ENCODE measurements around the gene GARNL3.

Gene GARNL3

DNA sequence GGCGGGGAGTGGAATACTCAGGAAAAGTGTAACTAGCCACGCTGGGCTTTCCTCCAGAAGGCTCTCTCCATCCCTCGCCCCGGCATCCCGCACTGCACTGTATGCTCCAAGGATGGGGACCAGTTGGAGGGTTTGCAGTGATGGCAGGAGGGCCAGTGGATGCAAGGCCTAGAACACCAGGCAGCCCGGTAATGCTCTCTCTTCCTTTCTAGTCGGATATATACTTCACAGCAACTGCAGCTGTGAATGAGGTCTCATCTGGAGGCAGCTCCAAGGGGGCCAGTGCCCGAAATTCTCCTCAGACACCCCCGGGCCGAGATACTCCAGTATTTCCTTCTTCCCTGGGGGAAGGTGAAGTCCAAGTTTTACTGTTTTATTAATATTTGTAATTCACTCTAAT lies 122.4 kb downstream of the GARNL3 start:
- no peak for DNase-seq (ENCODE audit: low spot score)

DNA sequence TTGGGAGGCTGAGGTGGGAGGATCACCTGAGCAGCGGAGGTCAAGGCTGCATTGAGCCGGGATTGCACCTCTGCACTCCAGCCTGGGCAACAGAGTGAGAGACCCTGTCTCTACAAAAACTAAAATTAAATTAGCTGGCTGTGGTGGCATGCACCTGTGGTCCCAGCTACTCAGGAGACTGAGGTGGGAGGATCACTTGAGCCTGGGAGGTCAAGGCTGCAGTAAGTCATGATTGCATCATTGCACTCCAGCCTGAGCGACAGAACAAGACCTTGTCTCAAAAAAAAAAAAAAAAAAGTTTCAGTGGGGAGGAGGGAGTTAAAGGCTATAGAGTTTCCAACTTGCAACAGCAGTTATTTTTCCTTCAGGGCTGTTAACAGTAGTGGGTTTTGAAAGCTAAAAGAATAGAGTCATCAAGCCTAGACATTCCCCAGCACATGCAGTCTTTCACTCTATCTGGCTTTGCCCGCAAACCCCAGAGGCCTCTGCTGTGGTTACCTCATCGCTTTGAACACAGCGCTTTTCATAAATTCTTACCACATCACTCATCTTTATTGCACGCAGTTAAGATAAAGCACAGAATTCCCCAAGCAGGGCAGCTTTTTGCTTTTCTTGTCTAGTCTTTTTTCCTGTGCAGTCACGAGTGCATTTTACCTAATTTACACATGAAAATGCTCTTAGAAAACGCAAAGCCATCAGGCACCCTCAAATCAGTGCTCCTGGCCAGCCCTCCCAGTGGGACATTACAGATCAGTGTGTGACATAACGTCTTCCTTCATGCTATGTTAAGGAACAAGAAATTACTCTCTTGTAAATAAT lies 123.7 kb downstream of the GARNL3 start:
- no peak for DNase-seq (ENCODE audit: low spot score)

DNA sequence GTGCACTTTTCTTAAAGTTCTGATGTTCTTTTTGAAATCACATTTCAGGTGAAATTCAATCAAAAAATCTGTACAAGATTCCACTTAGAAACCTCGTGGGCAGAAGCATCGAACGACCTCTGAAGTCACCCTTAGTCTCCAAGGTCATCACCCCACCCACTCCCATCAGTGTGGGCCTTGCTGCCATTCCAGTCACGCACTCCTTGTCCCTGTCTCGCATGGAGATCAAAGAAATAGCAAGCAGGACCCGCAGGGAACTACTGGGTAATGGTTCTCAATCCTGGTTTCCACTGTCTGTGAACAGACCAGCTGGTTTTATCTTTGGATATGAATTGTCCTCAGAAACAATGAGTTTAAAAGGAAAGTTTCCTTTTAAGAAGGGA lies 124.3 kb downstream of the GARNL3 start:
- no peak for DNase-seq (ENCODE audit: low spot score)

DNA sequence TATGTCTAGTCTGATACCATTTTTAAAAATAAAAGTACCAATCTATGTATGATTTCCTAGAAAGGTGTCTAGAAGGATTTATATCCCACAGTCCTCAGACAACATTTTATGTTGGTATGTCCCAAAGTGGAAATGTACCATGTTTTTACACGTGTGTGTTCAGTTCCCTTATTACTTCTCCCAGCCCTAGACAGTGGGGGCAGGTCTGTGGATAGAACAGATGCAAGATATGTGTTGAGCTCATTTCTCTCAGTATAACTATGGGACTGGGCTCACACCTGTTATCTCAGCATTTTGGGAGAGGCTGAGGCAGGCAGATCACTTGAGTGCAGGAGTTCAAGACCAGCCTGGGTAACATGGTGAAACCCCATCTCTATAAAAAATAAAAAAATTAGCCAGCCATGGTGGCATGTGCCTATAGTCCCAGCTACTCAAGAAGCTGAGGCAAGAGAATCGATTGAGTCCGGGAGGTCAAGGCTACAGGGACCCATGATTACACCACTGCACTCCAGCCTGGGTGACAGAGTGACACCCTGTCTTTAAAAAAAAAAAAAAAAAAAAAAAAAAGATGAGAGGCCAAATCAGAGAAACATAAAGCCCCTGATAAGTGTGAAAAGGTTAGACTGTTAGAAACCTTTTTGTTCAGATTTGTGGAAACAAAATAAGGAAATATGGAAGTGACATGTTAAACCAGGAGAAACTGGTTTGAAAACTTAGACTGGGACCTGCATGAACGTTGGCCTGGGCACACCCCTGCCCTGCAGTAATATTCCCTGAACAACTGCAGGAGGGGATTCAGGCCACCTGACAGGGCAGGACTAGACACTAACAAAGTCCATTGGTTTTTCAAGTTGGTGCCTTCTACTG lies 125.0 kb downstream of the GARNL3 start:
- no peak for DNase-seq (ENCODE audit: low spot score)

DNA sequence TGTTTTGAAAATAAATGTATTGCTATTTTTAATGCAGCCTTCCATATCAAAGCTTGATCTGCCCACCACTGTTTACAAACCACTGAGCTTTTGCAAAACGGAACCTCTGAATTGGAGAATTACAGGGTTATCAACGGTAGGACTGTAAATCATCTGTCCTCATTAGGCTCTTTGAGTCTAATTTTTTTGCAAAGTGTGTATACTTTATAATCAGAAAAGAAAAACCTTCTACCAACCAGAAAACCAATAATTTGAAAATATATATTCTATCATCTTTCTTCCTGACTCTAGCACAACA lies 125.6 kb downstream of the GARNL3 start:
- DNase-seq (ENCODE audit: low spot score) = no peak

DNA sequence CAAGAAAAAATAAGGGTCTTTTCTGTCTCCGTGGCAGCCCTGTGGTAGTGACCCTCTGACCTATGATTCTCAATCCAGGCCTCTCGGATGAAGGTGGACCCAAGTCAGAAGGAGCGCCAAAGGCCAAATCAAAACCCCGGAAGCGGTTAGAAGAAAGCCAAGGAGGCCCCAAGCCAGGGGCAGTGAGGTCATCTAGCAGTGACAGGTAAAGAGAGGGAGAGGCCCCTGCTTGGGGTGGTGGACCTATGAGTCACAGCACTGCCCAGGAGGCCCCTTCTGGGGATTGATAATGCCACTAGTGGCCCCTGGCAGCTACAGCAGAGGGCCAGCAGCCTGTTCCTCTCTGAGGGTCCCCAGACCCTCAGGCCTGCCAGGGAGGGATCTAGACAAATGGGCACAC lies 126.0 kb downstream of the GARNL3 start:
- no peak for DNase-seq (ENCODE audit: low spot score)

DNA sequence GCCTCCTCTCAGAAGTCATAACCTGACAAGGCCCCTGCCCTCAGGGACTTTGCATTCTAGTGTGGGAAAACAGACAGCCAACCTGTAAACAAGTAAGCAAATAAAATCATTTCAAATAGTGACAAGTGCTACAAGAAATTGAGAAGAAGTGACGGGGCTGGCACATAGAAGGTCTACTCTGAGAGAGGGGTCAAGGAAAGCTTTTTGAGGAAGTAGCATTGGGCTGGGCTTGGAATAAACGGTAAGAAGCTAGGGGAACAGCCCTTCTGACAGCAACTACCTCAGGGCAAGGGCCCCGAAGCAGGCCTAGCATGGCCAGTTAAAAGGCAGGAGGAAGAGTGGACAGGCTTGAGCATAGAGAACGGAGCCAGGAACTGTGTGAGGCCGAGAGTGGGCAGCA lies 127.6 kb downstream of the GARNL3 start:
- DNase-seq (ENCODE audit: low spot score) = no peak

DNA sequence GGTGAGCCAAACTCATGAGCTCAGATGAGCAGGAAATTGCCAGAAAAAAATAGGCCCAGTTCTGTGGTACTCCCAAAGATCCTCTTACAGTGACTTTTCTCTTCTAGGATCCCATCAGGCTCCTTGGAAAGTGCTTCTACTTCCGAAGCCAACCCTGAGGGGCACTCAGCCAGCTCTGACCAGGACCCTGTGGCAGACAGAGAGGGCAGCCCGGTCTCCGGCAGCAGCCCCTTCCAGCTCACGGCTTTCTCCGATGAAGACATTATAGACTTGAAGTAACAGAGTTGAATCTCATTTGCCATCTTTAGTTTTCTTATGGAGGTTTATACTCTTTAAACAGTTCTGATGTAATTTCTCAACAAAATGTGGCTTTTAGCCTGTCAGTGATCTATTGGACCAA lies 128.4 kb downstream of the GARNL3 start:
- DNase-seq (ENCODE audit: low spot score) = no peak

DNA sequence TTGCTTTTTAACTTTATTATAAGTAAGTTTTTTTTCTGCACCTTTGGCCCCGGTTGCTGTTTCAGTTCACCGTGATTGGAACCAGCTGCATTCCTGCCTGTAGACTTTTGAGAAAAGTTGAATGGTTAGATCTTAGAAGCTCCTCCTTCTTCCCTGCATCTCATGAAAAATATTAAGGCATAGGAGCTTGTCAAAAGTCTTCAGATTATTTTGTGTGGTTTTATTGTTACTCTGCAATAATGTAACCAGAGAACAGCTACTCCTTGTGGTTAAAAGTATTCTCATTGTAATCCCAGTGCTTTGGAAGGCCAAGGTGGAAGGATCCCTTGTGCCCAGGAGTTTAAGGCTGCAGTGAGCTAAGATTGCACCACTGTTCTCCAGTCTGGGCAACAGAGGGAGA lies 129.1 kb downstream of the GARNL3 start:
- DNase-seq (ENCODE audit: low spot score) = no peak

DNA sequence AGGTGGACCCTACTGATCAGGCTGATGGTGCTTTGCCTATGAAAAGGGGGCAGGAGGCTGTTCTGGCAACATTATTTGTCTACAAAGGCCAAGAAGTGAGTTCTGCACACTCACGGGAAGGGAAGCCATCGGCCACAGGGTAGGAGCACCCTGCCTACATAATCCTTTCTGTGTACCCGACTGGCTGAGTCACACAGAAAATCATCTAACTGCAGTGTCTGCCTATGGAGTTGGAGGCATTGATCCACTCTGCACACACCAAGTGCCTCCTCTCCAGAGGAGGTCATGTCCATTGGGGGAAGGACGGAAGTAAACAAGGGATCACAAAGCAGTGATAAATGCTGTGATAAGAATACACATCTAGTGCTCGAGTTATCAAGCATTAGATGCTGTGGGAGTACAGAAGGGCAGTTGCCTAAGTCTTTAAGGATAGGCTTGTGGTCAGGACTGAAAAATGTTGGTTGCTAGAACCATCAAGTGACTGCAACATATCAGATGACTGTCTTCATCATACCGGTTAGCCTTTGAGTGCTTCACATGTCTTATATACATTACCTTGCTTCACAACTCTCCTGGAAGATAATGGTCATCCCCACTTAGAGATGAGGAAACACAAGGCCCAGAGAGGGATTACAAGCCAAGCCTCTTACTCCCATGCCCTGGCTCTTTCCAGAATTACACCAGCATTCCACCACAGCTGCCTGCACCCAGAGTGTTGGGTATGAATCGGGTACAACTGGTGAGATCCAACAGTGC lies 131.1 kb downstream of the GARNL3 start:
- no peak for DNase-seq (ENCODE audit: low spot score)

DNA sequence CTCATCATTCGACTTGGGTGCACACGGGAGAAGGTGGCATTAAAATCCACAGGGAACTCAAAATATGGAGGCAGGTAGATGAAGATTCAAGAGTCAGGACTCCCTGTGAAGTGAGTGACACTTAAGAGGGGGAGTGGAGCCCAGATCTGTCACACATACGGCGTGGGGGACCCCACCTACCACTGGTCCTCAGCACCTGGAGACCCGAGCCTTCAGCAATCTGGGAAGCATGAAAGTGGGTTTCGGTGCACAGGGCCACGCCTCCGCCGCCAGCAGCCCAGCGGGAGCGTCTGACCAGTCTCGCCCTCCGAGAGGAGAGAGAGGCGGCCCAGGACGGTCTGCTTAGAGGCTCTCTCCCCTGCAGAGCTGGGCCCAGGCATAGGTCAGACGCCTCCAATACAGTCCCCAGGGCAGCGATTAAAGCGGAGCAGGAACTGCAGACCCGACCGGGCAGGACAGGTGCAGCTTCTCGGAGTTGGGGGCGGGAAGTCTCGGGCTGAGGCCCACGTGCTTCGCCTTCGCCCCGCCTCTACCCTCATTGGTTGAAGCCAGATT lies 131.8 kb downstream of the GARNL3 start:
- no peak for DNase-seq (ENCODE audit: low spot score)

DNA sequence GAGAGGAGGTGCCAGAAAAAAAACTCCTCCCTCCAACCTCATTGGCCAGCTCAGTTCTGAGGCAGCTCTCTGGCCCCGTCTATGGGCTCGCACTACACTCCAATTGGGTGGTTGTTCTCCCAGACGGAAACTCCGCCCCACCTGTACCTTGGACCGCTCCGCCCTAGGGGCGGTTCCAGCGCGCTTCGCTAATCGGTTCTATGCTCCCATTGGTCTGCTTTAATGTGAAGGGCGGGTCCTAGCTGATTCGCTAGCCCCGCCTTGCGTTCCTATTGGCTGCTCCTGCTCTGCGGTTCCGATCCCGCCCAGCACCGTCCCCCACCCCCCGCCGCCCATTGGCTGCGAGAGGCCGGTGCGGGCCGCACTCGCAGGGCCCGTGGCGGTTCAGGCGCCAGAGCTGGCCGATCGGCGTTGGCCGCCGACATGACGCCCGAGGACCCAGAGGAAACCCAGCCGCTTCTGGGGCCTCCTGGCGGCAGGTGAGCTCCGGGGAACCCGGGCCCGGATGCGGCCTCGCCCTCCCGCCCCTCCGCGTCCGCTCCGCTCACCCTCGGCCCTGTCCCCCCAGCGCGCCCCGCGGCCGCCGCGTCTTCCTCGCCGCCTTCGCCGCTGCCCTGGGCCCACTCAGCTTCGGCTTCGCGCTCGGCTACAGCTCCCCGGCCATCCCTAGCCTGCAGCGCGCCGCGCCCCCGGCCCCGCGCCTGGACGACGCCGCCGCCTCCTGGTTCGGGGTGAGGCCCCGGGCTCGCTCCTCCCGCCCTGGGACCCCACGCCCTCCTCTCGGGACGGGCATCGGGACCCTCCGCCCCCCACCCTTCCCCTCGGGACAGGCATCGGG lies 132.5 kb downstream of the GARNL3 start, which contains the start of gene SLC2A8:
Gene SLC2A8 (plus strand): TSS at position 362 of the 838 bp plus-strand sequence. CDS start 62 bp downstream, at position 424.
- peak; percentile 100 for DNase-seq (ENCODE audit: low spot score)

DNA sequence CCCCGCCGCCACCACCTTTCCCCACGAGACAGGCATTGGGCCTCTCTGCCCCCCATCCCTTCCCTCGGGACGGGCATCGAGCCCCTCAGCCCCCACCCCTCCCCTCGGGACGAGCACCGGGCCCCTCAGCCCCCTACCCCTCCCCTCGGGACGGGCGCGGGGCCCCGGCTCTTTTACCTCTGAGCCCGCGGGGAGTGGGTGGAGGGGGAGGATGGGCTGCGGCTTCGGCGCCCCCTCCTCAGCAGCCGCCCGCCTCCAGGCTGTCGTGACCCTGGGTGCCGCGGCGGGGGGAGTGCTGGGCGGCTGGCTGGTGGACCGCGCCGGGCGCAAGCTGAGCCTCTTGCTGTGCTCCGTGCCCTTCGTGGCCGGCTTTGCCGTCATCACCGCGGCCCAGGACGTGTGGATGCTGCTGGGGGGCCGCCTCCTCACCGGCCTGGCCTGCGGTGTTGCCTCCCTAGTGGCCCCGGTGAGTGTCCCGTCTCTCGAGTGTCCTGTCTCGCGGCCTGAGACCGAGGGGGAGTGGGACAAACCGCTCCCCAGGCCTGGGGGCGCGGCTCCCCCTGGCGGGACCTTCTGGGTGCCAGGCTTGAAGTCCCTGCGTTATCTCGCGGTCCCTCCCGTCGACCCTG lies 133.2 kb downstream of the GARNL3 start:
- peak; percentile 64 for DNase-seq (ENCODE audit: low spot score)

DNA sequence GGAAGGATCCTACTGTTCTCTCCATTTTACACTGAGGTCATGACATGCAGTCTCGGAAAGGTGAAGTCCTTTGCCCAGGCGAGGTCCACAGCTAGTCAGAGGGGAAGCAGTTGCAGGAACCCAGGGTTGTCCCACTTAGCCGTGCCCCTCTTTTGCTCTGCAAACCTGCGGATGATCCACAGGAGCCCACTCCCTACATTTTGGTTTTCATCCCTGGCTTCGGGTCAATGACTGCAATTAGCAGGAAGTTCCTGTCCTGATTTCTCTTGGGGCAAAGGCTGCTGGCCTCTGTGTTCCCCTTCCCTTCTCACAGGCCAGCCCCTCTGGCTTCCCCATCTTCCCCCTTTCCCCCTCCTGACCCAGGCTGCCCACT lies 133.7 kb downstream of the GARNL3 start:
- DNase-seq (ENCODE audit: low spot score) = no peak

DNA sequence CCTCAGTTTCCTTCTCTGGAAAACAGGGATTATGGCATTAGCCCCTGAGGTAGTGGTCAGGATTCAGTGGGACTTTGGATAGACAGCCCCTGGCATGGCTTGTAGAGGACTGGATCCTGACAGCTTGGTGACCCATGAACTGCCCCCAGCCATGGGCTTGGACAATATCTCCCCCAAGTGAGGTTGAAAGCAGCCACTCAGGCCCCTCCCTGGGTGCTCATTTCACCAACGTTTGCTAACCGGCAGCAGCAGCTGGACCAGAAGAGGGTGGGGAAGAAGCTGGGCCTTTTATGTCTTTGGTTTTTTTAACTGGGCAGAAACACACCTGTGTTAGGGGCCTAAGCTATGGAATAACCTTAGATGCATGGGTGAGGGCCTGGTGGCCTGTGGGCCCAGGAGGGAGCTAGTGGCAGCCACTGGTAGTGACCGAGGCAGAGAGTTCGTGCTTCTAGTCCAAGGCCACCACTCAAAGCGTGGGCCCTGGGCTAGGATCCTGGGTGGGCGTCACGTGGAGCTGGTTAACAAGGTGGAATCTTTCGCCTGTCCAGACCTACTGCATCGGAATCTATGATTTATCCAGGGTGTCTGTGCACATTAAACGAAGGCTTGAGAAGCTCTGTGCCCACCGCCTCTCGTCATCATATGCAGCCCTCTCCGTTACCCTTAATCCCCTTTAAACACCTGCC lies 134.3 kb downstream of the GARNL3 start:
- DNase-seq (ENCODE audit: low spot score) = no peak

DNA sequence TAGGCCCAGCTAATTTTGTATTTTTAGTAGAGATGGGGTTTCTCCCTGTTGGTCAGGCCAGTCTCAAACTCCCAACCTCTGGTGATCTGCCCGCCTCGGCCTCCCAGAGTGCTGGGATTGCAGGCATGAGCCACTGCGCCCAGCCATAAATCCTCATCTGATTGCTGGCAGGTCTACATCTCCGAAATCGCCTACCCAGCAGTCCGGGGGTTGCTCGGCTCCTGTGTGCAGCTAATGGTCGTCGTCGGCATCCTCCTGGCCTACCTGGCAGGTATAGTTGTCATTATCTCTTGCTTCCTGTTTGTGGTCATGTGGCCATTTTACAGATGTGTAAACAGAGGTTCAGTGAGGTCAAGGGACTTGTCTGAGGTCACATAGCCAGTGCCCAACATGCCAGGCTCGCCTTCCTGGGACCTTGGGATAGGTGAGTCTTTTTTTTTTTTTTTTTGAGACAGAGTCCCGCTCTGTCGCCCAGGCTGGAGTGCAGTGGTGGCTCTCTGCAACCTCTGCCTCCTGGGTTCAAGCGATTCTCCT lies 135.2 kb downstream of the GARNL3 start:
- no peak for DNase-seq (ENCODE audit: low spot score)

DNA sequence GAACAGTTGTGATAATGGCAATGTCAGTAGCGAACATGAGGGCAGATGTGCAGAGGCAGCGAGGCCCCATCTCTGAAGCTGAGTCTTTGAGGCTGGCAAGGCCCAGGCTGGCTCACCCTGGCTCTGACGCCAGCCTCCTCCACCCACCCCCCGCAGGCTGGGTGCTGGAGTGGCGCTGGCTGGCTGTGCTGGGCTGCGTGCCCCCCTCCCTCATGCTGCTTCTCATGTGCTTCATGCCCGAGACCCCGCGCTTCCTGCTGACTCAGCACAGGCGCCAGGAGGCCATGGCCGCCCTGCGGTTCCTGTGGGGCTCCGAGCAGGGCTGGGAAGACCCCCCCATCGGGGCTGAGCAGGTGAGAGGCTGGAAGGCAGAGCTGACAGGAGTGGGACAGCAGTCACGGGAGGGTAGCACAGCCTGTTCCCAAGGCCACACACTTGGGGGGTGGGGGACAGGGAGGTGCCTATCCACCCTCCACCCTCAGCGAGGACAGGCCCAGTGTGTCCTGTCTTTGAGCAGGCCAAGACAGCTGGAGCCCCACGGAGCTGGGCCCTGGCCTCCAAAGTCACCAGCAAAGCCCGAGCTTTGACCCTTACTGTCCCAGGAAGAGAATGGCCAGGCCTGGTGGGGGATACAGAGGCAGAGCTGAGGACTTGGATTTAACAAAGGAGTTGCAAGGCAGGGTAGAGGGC lies 138.0 kb downstream of the GARNL3 start:
- no peak for DNase-seq (ENCODE audit: low spot score)

DNA sequence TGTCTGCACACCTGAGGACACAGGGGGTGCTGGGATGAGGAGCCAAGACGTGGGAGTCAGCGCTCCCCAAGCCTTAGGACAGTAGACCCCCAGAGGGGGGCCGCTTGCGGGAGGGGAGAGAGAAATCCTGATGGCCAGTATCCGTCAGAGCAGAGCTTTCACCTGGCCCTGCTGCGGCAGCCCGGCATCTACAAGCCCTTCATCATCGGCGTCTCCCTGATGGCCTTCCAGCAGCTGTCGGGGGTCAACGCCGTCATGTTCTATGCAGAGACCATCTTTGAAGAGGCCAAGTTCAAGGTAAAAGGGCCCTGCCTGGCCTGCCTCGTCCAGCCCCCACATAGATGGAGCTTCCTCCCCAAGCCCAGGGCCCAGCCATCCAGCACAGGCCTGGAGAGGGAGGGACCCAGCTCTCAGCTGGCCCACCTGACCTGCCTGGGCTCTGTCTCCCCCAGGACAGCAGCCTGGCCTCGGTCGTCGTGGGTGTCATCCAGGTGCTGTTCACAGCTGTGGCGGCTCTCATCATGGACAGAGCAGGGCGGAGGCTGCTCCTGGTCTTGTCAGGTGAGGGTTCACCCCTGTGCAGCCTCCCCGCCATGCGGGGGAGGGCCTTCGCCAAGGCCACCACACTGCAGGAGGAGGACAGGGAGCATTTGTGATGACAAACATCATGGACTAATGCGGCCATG lies 139.1 kb downstream of the GARNL3 start:
- no peak for DNase-seq (ENCODE audit: low spot score)

DNA sequence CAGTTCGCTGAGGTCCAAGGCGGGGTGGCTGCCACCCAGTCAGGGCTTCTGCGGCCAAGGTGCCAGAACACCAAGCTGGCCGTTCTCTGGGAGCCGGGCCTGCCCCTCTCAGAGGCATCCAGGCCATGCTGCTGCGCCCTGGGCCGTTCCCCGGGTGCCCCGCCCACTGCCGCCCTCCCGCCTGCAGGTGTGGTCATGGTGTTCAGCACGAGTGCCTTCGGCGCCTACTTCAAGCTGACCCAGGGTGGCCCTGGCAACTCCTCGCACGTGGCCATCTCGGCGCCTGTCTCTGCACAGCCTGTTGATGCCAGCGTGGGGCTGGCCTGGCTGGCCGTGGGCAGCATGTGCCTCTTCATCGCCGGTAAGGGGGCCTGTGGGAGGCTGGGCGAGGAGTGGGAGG lies 140.1 kb downstream of the GARNL3 start:
- DNase-seq (ENCODE audit: low spot score) = no peak

Measured in NAMALWA (cell line).